Glutamatergic neuron (in vitro differentiated cells): Measurements from ENCODE around the gene SLC17A1. TPM values are rescaled to one million over a fixed set of nuclear protein-coding genes. Genes with fewer than 3 reads are reported as not detected.

Experiments used
- DNase-seq: peaks from one replicate; pipeline ENCODE4 v3.0.0; 2022
- H3K27ac Mint-ChIP-seq: one replicate; pipeline ENCODE4 v1.8.0; 2020; ENCODE audit warnings: mild to moderate bottlenecking, mixed read lengths, inconsistent platforms; ENCODE audit not compliant: unreplicated experiment
- H3K27me3 Mint-ChIP-seq: one replicate; pipeline ENCODE4 v1.8.0; 2020; ENCODE audit warnings: mild to moderate bottlenecking, moderate library complexity, mixed read lengths, inconsistent platforms; ENCODE audit not compliant: unreplicated experiment
- H3K36me3 Mint-ChIP-seq: one replicate; pipeline ENCODE4 v1.8.0; 2020; ENCODE audit warnings: mild to moderate bottlenecking, mixed read lengths, inconsistent platforms; ENCODE audit not compliant: unreplicated experiment
- H3K4me1 Mint-ChIP-seq: one replicate; pipeline ENCODE4 v1.8.0; 2020; ENCODE audit warnings: mild to moderate bottlenecking, low read depth, mixed read lengths, inconsistent platforms; ENCODE audit not compliant: unreplicated experiment
- H3K4me3 Mint-ChIP-seq: one replicate; pipeline ENCODE4 v1.8.0; 2020; ENCODE audit warnings: mild to moderate bottlenecking, mixed read lengths, inconsistent platforms; ENCODE audit not compliant: unreplicated experiment
- H3K9me3 Mint-ChIP-seq: one replicate; pipeline ENCODE4 v1.8.0; 2020; ENCODE audit warnings: mild to moderate bottlenecking, moderate library complexity, mixed read lengths, inconsistent platforms; ENCODE audit not compliant: unreplicated experiment
- total RNA-seq: library from RNA; stranded (reverse); fragmentation: NEBNext Ultra II Directional; extraction: Animal tissue kit (Norgen Biotek cat#: 25700); gene quantifications from one replicate; pipeline ENCODE4 v1.2.1, GENCODE V29; 2021; ENCODE audit not compliant: unreplicated experiment
- TF ChIP-seq, protein P1 (sequence below): fragments of 200-600 bp; sonication (generic); IDR thresholded peaks from one replicate; pipeline ENCODE4 v1.5.0; 2021; ENCODE audit not compliant: partially characterized antibody, unreplicated experiment

Gene SLC17A1
- total RNA-seq, 1 donor from 2014 or later = not detected

GRCh38 chr6:25875563-25875905, 43.7 kb upstream of the SLC17A1 start:
- H3K4me3 Mint-ChIP-seq = no peak overlapping the region
- TF ChIP-seq, protein P1, sequence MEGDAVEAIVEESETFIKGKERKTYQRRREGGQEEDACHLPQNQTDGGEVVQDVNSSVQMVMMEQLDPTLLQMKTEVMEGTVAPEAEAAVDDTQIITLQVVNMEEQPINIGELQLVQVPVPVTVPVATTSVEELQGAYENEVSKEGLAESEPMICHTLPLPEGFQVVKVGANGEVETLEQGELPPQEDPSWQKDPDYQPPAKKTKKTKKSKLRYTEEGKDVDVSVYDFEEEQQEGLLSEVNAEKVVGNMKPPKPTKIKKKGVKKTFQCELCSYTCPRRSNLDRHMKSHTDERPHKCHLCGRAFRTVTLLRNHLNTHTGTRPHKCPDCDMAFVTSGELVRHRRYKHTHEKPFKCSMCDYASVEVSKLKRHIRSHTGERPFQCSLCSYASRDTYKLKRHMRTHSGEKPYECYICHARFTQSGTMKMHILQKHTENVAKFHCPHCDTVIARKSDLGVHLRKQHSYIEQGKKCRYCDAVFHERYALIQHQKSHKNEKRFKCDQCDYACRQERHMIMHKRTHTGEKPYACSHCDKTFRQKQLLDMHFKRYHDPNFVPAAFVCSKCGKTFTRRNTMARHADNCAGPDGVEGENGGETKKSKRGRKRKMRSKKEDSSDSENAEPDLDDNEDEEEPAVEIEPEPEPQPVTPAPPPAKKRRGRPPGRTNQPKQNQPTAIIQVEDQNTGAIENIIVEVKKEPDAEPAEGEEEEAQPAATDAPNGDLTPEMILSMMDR = no peak

DNA sequence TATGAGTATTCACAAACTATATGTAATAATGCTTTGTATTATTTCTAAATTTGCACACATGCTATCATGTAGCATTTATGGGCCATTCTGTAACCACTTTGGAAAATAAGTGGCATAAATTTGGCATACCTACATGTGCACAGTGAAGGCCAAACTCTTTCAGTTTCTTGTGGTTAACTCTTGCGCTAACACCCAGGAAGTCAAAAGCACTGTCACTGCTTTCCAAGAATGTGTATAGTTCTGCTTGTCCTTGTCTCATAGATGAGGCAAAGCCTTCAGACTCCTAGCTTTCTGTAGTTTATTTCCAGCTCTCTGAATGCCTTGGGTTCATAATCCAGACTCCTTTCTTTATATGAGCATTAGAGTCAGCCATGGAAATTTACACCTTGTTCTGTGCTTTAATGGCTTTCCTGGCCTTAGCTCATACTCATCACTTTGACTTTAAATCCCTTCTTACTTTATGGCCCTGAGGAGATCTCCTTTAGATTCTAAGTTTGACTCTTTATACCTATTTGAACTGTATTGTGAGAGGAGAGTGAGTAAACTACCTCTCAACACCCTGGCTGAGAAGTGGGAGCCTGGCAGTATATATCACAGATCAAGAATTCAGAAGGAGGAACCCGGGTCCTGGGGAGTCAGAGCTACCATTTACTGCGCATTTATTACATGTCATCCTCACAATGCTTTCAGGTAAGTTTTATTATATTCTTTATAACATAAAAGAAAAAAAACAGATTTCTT, 43.1 kb upstream of the SLC17A1 start:
- Mint-ChIP-seq H3K4me1 (no peaks in the 10 kb centered on the region), H3K36me3 (no peaks in the 10 kb centered on the region), H3K27ac (no peak overlapping the region), H3K27me3 (peaks cover 2% of the 10 kb centered on the region), H3K4me3 (no peak overlapping the region), H3K9me3 (no peaks in the 10 kb centered on the region)
- TF ChIP-seq, protein P1 = no peak
- no peak for DNase-seq

More at GRCh38 chr6:25875563-25875905, 43.7 kb upstream of the SLC17A1 start:
- Mint-ChIP-seq H3K27ac (no peak overlapping the region), H3K9me3 (no peaks in the 10 kb centered on the region), H3K4me1 (no peaks in the 10 kb centered on the region), H3K27me3 (peaks cover 2% of the 10 kb centered on the region), H3K36me3 (no peaks in the 10 kb centered on the region)
- DNase-seq = no peak

DNA sequence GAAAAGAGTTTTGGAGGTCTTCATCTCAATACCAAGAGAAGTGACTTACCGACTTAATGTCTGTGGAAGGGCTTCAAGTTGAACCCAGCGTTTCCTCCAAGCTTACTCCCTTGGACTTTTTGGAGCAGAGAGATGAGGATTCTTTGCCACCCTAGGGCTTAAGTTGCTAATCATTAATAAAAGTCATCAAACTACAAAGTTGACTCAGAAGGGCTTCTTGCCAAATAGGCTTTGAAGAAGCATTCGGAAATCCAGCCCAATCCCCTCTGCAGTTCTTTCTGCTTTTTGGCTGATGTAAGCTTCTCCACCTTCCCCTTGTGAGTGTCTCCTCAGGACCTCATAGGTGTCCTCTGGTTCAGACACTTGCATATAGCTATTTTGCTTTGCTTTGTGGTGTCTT, 42.3 kb upstream of the SLC17A1 start, which contains the start of gene SLC17A3:
TSS of gene SLC17A3 (minus strand) at position 126 of the 400 bp plus-strand sequence. CDS start 5,856 bp downstream, outside the sequence.
- H3K36me3 Mint-ChIP-seq = no peaks in the 10 kb centered on the region
- peaks cover 2% of the 10 kb centered on the region for H3K27me3 Mint-ChIP-seq
- TF ChIP-seq, protein P1 = no peak
- H3K27ac Mint-ChIP-seq = no peak within 1 kb of the TSS
- H3K9me3 Mint-ChIP-seq = no peaks in the 10 kb centered on the region
- DNase-seq = no peak
- H3K4me1 Mint-ChIP-seq = no peaks in the 10 kb centered on the region
- no peak within 1 kb of the TSS for H3K4me3 Mint-ChIP-seq

- H3K36me3 Mint-ChIP-seq = no peaks in the 10 kb centered on the region
- peaks cover 2% of the 10 kb centered on the region for H3K27me3 Mint-ChIP-seq
- H3K27ac Mint-ChIP-seq = no peak overlapping the region
- TF ChIP-seq, protein P1 = no peak
- no peak overlapping the region for H3K4me3 Mint-ChIP-seq
- no peak for DNase-seq
- H3K9me3 Mint-ChIP-seq = no peaks in the 10 kb centered on the region
- H3K4me1 Mint-ChIP-seq = no peaks in the 10 kb centered on the region
These were observed 41.0 kb upstream of the SLC17A1 start for GRCh38 chr6:25872814-25873213.

DNA sequence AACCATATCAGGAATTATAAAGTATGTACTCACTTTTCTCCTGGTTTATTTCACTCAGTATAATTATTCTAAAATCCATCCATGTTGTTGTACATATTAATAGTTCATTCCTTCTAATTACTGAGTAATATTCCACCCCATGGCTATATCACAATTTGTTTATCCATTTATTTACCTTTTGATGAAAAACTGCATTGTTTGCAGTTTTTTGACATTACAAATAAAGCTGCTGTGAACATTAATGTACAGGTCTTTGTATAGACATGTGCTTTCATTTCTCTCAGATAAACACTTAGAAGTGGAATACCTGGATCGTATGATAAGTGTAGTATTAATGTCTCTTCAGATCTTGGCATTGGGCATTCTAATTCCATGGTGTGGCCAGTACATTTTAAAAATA, 38.0 kb upstream of the SLC17A1 start:
- no peaks in the 10 kb centered on the region for H3K9me3 Mint-ChIP-seq
- no peaks in the 10 kb centered on the region for H3K36me3 Mint-ChIP-seq
- no peak overlapping the region for H3K27ac Mint-ChIP-seq
- no peaks in the 10 kb centered on the region for H3K4me1 Mint-ChIP-seq
- TF ChIP-seq, protein P1 = no peak
- no peak for DNase-seq
- peaks cover 2% of the 10 kb centered on the region for H3K27me3 Mint-ChIP-seq
- H3K4me3 Mint-ChIP-seq = no peak overlapping the region
